NCI-H526 treated with DMSO at 0.1 percent for 48 hours (cell line): ENCODE results near the gene GPR6.

Source experiments
- DNase-seq: peaks from one replicate; lab custom pipeline; 2025; lab: John Stamatoyannopoulos, UW

The GPR6 gene, protein sequence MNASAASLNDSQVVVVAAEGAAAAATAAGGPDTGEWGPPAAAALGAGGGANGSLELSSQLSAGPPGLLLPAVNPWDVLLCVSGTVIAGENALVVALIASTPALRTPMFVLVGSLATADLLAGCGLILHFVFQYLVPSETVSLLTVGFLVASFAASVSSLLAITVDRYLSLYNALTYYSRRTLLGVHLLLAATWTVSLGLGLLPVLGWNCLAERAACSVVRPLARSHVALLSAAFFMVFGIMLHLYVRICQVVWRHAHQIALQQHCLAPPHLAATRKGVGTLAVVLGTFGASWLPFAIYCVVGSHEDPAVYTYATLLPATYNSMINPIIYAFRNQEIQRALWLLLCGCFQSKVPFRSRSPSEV

DNA sequence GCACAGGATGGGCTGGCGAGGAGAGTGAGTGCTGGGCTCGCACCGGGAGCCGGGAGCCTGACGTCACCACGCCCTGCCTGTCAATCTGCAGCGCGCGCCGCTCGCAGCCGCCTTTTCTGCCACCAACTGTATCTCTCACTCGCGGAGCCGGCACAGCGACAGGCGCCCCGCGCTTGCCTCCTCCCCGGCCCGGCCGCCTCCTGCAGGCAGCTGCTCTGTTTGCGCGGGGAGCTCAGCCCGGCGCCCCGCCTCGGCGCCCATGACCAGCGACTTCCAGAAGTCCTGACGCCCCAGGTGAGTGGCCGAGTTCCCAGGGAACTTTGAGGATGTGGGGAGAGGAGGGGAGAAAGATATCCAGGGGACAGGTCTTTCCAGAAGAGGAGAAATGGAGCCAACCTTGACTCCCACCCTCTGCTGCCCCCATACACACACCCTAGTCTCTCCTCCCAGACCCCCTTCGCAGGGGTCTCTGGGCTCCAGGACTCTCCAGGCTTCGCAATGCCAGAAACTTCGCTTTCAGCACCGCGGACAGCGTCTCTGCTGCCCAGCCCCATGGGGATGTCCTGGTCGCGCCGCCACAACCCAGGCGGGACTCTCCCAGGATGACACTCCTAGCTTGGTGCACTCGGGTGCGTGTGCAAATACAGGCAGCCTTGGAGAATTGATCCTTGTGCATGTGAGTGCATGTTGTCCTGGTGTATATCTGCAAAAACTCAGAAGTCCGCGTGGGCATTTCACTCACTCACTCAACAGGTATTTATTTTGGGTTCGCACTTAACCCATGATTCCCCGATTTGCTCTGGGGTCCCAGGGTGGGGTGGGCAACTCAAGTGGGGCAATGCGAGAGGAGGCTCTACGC is at the start of gene GPR6:
TSS of gene GPR6 (plus strand) at position 138 of the 859 bp plus-strand sequence. CDS start 802 bp downstream, outside the sequence.
- peak; percentile 33 for DNase-seq

DNA sequence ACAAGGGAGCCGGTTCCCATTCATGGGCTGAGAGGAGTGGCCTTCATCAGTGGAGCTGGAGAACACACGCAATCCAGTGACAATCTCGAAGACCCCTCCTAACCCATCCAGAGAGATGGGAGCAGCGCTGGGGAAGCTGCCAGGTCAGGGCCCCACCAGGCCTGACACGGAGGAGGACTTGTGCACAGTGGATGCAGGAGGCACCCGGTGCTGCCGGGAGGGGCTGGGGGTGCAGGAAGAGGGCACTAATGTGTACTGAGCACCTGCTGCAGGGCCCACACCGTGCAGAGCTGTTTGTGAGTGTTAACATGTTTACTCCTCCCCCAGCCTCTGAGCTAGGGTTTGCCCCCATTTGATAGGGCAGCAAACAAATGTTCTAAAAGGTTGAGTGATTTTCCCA is 43.8 kb upstream of the GPR6 start:
- DNase-seq, result no peak

DNA sequence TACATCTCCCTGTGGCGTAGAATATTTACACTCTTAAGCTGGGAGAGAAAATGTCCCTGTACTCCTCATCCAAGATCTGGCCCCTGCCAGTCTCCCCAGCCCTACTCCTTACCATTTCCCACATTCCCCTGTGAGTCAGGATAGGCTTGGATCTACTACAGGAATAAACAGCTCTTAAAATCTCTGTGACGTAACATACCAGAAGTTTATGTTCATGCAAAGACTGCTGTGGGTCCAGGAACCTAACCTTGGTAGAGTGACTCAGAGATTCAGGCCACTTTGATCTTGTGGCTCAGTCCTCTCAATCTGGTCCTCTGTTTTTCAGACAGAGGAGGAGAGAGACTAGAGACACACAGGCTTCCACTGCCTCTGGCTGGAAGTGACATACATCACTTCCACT is 38.5 kb upstream of the GPR6 start:
- DNase-seq, result no peak

DNA sequence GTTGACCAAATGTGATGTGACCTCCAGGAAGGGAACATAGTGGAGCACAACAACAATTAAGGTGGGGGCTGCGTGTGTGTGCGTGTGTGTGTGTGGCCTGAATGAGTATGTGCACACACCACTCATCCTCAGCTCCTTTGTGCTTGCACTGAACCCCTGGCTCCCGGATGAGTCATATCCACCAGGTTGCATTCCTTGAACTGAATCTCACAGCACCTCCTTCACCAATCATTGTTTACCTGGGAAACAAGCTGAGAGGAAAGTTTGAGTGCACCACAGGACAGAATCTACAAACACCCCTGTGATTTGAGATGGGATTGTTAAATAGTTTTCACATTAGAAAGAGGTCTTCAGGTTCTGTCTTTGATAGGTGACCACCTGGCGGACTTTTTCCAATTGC is 33.7 kb upstream of the GPR6 start:
- DNase-seq, result no peak

DNA sequence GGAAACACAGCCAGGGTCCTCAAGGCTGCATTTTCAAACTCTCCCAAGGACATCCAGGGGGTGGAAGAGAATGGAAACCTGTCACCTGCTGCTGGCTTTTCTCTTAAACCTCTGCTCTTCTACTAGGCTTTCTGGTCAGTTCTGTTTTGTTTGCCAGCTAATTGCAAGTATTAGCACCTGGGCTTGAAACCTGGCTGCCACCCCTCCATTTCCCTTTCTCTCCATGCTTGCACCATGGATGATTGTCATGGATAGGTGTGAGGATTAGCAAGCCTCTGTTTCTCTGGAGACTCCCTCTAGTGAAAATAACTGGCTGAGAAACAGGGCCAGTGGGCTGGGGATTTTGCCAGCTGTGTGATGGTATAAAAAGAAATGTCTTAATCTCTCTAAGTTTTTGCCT is 33.0 kb upstream of the GPR6 start:
- no peak for DNase-seq

DNA sequence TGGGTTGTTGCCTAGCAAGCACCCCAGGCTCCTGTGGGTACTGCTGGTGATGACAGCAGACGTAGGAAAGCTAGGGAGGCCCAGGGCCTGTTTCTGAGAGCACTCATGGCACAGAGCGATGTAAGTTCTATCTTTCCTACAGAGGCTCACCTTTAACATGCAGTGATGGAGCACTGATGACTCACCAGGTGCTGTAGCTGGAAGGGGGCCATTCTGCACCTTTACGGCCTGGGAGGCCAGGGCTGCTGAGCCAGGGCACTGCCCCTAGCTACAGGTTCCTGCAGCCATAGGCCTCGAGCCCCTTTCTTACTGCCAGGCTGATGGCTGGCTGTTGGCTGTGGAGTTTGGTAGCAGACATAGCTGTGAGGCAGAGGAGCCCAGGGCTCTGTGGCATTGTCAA is 31.1 kb upstream of the GPR6 start:
- no peak for DNase-seq

DNA sequence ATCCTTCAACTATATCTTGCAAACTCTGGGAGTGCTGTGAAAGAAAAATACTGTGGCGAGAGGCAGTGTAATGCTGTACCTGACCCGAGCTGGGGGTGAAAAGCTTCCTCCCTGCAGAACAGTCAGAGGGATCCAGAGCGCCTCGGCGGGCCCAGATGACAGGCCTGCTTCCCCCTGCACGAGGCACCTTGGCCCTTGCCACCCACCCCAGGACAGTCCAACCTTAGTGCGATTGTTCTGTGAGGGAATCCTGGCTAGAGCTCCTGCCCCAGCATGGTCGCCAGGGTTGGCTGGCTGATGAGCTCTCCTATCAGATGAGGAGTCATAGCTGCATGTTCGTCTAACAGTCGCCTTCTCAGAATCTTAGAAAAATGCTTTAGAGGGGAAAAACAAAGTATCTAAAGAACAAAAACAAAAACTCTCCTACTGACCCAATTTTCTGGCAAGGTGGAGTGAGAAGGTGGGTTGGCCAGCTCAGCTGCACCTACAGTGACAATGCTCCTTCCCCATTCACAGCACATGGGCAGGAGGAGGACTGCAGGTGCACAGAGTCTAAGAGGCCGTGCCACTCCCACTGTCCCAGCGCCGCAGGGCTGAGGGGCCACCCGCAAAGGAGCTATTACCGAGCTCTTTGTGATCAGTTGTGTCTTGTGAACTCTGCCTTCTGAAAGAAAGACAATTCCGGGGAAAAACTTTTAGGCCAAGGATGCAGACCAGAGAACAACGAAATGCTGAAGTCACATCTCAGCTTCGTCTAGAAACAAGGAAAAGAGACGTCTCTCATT is 28.6 kb upstream of the GPR6 start:
- DNase-seq, result no peak

DNA sequence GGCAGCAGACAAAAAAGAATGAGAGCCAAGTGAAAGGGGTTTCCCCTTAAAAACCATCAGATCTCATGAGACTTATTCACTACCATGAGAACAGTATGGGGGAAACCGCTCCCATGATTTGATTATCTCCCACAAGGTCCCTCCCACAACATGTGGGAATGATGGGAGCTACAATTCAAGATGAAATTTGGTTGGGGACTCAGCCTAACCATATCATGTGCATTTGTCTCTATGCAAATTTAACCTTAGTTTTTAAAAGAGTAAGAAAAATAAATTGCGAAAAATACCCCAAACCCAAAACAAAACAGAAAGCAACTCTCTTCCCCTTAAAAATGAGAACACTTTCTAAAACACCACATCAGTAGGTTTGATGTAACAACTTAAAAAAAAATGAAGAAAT is 22.6 kb upstream of the GPR6 start:
- no peak for DNase-seq

DNA sequence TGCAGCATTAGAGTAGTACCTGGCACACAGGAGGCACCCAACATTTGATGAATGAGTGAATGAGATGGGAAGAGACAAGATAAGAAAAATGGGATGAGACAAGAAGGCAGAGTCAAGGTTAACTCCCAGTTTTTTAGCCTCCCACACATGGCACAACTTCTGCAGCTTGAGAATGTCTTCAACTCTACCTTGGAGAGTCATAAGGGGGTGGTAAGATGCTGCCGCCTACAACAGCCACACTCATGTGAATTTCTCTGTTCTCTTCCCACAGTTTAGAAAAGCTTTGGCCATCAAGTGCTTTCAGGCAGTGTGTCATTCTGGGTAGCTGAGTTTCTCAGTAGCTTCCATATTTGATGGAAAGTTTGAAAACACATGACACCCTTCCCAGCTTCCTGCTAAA is 19.5 kb upstream of the GPR6 start:
- DNase-seq, result no peak

DNA sequence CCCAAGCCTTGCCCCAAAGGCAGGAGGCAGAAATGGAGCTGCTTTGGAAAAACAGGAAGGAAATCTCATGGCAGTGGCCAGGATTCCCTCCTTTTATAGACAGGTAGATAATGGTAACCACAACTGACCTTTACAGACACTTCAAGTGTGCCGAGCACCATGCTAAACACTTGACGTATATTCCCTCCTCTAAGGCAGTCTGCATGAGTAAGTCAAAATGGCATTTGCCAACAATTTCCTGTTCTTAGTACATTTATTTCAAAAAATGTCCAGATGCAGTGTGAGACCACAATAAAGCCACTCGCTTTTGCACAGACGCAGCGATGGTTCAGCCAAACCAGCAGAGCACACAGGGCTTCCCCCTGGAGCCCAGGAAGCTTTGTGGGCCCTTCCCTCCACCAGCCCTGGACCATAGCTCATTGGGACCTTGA is 16.5 kb upstream of the GPR6 start:
- DNase-seq, result no peak

DNA sequence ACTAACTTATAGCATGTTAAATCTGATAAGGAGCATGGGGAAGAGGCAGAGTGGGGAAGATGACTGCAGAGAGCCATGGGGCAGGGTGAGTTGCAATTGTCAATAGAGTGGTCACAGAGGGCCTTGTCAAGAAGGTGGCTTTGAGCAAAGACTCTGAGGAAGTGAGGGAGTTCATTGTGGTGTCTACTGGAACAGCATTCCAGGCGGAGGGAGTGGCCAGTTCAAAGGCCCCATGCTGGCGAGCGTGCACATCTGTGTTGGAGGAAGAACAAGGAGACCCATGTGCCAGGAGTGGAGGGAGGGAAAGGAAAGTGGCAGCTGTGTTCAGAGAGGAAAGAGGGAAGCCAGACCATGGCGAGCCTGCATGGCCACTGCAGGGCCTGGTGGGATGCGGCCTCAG is 15.8 kb upstream of the GPR6 start:
- no peak for DNase-seq

DNA sequence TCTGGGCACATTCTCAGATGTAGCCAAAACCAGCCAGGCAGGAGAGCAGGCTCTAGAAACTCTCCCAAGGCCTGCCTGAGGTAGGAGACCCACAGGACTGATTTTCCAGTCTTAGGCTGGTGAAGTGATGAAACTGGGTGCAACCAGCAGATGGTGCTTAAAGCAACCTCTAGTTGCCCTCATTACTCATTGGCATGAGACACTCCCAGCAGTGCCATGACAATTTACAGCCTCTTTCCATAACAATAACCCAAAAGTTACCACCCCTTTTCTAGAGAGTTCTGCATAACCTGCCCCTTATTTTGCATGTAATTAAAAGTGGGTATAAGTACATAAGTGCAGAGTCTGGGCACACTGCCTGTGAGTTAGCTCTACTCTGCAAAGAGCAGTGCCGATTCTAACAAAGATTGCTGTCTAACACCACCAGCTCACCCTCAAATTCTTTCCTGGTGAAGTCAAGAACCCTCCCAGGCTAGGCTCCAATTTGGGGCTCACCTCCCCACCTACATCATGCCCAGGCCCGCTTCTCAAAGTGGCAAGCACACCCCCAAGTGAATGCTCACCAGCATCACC is 14.4 kb upstream of the GPR6 start:
- DNase-seq, result no peak

DNA sequence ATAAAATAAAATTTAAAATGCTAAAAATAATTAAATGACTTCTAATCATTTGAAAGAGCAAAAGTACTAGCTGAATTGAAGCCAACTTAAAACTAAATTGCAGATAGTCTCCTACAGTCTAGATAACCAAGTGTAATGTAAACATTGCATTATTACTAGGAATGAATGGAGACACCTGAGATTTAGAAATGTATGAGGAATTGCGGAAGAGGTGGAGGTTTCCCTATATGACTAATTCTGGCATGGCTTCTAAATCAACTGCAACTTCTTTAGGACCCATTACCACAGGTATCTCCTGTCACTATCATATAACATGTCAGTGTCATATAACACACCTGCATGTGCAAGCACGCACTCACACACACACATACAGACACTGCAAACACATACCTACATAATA is 13.2 kb upstream of the GPR6 start:
- no peak for DNase-seq

DNA sequence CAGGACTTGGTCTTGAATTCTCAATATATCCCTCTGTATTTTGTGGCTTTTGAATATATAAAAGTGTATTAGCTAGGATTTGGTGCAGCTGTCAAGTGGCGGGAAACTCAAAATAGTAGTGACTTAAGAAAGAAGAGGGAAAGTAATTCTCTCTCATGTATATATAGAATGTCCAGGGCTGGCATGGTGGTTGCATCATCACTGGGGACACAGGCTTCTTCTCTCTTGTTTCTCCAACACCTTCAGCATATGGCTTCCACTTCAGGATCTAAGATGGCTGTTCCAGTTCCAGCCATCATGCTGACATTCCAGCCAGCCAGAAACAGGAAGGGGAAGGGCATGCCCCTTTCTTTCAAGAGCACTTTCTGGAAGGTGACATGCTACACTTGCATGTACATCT is 11.8 kb upstream of the GPR6 start:
- DNase-seq, result no peak

DNA sequence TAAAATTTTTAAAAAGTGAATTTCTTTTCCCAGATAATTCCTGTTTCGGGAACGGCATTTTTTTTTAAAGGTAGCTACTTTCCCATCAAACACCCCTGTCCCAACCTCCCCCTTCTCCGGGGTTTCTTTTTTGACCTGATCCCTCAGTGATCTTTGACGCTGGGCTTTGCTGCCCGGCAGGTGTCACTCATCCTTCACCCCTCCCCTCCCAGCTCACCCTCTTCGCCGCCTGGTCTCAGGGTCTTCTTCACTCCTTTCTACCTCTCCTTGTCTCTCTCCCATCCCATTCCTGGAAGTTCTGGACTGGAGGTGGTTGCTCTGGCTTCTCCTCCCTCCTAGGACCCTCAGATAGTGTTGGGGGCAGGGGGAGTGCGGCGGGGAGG is 329 bp upstream of the GPR6 start:
- peak; percentile 29 for DNase-seq

DNA sequence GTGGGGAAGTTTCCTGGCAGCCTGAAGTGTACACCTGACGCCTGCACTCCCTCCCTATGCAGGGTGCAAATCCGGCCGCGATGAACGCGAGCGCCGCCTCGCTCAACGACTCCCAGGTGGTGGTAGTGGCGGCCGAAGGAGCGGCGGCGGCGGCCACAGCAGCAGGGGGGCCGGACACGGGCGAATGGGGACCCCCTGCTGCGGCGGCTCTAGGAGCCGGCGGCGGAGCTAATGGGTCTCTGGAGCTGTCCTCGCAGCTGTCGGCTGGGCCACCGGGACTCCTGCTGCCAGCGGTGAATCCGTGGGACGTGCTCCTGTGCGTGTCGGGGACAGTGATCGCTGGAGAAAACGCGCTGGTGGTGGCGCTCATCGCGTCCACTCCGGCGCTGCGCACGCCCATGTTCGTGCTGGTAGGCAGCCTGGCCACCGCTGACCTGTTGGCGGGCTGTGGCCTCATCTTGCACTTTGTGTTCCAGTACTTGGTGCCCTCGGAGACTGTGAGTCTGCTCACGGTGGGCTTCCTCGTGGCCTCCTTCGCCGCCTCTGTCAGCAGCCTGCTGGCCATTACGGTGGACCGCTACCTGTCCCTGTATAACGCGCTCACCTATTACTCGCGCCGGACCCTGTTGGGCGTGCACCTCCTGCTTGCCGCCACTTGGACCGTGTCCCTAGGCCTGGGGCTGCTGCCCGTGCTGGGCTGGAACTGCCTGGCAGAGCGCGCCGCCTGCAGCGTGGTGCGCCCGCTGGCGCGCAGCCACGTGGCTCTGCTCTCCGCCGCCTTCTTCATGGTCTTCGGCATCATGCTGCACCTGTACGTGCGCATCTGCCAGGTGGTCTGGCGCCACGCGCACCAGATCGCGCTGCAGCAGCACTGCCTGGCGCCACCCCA is 1.2 kb downstream of the GPR6 start:
- no peak for DNase-seq

DNA sequence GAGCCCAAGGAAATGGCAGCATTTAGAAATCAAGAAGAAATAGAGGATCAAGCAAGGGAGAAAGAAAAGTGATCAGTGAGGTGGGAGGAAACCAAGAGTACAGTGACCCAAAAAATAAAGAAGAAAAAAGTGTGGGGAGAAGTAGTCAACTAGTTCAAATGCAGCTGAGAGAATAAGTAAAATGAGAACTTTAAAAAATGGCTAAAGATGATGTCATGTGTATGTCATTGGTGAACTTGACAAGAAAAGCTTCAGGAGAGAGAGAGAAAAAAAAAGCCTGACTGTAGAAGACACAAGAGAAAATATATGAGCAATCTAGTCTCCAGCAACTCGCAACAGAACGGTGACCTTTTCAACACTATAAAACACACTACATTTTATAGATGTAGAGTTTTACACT is 6.3 kb downstream of the GPR6 start:
- no peak for DNase-seq

DNA sequence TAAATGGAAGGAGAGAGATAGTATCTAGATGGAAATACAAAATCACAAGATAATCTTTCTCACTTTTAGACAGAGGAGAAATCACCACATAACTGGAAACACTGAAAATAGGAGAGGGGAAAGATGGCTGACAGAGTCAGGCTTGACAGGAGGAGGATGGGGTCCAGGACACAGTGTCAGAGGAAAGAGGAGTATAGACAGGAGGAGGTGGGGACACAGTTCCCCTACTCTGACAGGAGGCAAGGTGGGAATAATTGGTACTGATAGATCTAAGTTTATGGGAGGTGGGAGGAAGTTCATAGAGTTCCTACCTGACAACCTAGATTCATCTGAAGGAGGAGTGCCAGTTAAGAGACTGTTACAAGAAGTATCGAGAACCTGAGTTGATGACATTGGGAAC is 9.1 kb downstream of the GPR6 start:
- DNase-seq, result no peak

DNA sequence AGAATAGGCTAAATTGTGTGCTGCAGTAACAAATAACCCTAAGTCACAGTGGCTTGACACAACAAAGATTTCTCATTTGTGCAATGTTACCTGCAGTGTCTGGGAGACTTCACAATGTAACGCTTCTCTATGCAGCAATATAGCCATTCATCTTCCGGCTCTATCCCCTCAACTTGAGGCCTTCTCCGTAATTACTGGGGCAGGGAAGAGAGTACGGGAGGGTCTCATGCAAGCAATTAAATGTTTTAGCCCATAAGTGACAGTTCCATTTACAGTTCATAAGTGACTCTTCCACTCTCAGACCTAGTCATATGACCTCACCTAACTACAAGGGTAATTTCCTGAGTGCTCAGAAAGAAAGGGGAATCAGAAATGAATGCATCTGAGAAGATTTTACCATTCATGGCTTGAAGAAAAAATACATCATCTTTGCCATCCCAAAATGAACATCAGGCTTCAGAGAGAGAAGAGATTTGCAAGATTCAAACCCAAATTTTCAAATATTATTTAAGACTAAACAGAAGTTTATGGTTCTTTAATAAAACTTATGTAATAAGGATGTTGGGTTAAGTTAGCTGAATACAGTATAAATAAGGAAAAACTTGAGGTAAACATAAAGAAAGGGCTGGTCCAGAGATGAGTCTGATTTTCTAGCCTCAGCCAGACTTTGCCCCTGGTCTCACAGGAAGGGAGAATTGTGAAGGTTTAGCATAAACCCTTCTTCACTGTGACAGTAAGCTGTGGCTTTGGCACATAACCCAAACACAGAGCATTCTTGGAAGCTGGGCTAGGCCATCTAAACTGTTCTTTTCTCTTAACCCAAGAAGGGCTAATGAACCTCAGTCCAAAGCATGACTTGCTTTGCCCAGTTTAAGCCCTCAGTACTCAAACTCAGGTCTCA is 13.3 kb downstream of the GPR6 start:
- DNase-seq, result no peak

DNA sequence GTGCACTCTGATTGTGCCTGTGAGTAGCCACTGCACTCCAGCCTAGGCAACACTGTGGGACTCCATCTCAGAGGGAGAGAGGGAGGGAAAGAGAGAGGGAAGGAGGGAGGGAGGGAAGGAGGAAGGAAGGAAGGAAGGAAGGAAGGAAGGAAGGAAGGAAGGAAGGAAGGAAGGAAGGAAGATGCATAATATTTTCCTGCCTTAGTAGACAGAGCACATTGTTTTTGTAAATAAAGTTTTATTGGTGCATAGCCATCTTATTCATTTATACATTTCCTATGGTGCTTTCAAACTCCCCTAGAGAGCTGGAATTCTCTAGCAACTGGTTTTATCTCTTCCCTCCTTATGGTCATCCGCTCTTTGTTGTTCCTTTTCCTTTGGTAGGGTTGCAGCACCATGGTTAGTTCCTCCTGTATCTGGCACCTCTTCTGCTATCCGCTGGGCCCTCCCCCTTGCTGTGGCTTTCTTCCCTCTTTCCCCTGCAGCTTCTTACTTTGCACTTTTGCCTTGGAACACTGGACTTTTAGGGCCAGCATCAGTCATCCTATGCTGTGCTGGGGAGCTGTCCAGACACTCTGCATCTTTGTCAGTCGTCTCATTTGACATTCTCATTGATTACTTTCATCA is 20.2 kb downstream of the GPR6 start:
- DNase-seq, result no peak
